HepG2 (cell line): ENCODE data around the gene PITHD1. TPM values are rescaled to one million over a fixed set of nuclear protein-coding genes. Genes with fewer than 3 reads are reported as not detected.
A peak's percentile ranks its signal among the peaks of the same experiment; 100 is the strongest.

Experiments used
- CC2D1A ChIP-seq: sonication (generic); formaldehyde crosslinking; IDR thresholded peaks from 2 replicates; pipeline ENCODE4 v1.8.1; 2023; ENCODE audit warnings: mild to moderate bottlenecking, missing genetic modification reagents
- CTCF ChIP-seq: sonication (generic); formaldehyde crosslinking; IDR thresholded peaks from 2 replicates; pipeline ENCODE4 v1.5.0; 2020; ENCODE audit warnings: mild to moderate bottlenecking, missing genetic modification reagents, moderate library complexity
- GMEB1 ChIP-seq: sonication (generic); formaldehyde crosslinking; IDR thresholded peaks from 2 replicates; pipeline ENCODE4 v1.5.1; 2020; ENCODE audit warnings: missing genetic modification reagents, mild to moderate bottlenecking, borderline replicate concordance
- JUNB ChIP-seq: sonication (generic); formaldehyde crosslinking; IDR thresholded peaks from 2 replicates; pipeline ENCODE4 v1.8.0; 2022; ENCODE audit warnings: missing genetic modification reagents, mild to moderate bottlenecking, borderline replicate concordance
- MAFF ChIP-seq: IDR thresholded peaks from 2 replicates; pipeline ENCODE4 v1.6.1; 2011; ENCODE audit warnings: low read depth, low read length, improper control_type of control experiment
- MED1 ChIP-seq: sonication (generic); formaldehyde crosslinking; IDR thresholded peaks from 2 replicates; pipeline ENCODE4 v1.4.0; 2020; ENCODE audit warnings: missing genetic modification reagents
- MTF2 ChIP-seq: sonication (generic); formaldehyde crosslinking; IDR thresholded peaks from 2 replicates; pipeline ENCODE4 v1.5.0; 2020; ENCODE audit warnings: missing genetic modification reagents, borderline replicate concordance
- MXI1 ChIP-seq: IDR thresholded peaks from 3 replicates; pipeline ENCODE4 v1.6.1; 2012; ENCODE audit warnings: low read depth, low read length, inconsistent platforms, borderline replicate concordance
- NR1H2 ChIP-seq: sonication (generic); formaldehyde crosslinking; IDR thresholded peaks from 2 replicates; pipeline ENCODE4 v1.8.1; 2022; ENCODE audit warnings: low read depth, missing genetic modification reagents, borderline replicate concordance
- PHF20 ChIP-seq: sonication (generic); formaldehyde crosslinking; IDR thresholded peaks from 2 replicates; pipeline ENCODE4 v1.5.0; 2020; ENCODE audit warnings: mild to moderate bottlenecking, missing genetic modification reagents
- SMAD3 ChIP-seq: sonication (generic); formaldehyde crosslinking; IDR thresholded peaks from 2 replicates; pipeline ENCODE4 v1.4.0; 2020; ENCODE audit warnings: missing genetic modification reagents
- THAP11 ChIP-seq: IDR thresholded peaks from 2 replicates; pipeline ENCODE4 v1.6.1; 2016; ENCODE audit warnings: missing biosample characterization, missing genetic modification reagents
- ZBTB7B ChIP-seq: sonication (generic); formaldehyde crosslinking; IDR thresholded peaks from 2 replicates; pipeline ENCODE4 v1.4.0; 2020; ENCODE audit warnings: missing genetic modification reagents
- ZFYVE20 ChIP-seq: sonication (generic); formaldehyde crosslinking; IDR thresholded peaks from 2 replicates; pipeline ENCODE4 v1.8.0; 2023; ENCODE audit warnings: low read depth, mild to moderate bottlenecking, moderate library complexity, missing genetic modification reagents, borderline replicate concordance
- ZNF567 ChIP-seq: sonication (generic); formaldehyde crosslinking; IDR thresholded peaks from 2 replicates; pipeline ENCODE4 v1.8.1; 2023; ENCODE audit warnings: mild to moderate bottlenecking, missing genetic modification reagents, borderline replicate concordance
- ZNF570 ChIP-seq: sonication (generic); formaldehyde crosslinking; IDR thresholded peaks from 2 replicates; pipeline ENCODE4 v1.4.0; 2020; ENCODE audit warnings: mild to moderate bottlenecking, missing genetic modification reagents, borderline replicate concordance
- ZNF670 ChIP-seq: sonication (generic); formaldehyde crosslinking; IDR thresholded peaks from 2 replicates; pipeline ENCODE4 v1.8.0; 2022; ENCODE audit warnings: mild to moderate bottlenecking, missing genetic modification reagents, borderline replicate concordance
- polyA plus RNA-seq, 8 experiments: library from polyadenylated mRNA; depleted of rRNA in 3 of 8; stranded (reverse) in 7 of 8; unstranded in 1 of 8; fragments of >200 nt; fragmentation: Illumina TruSeq in 4 of 8; extraction: Trizol in 4 of 8; gene quantifications; 2 replicates each; pipeline versions ENCODE4 v1.2.1 to v1.2.3, GENCODE V29; 2011 to 2016; ENCODE audit warnings: low read depth in 4 of 8, missing spikeins in 1 of 8, mixed read lengths in 1 of 8; ENCODE audit not compliant: insufficient read depth in 1 of 8
- total RNA-seq, 5 experiments: library from RNA; depleted of rRNA; stranded (reverse); fragments of >200 nt; fragmentation: Illumina TruSeq; extraction: Trizol; gene quantifications; 2 replicates each; pipeline ENCODE4 v1.2.3, GENCODE V29; 2016; ENCODE audit warnings: low read depth in 1 of 5
- TF ChIP-seq, protein P1 (sequence below): sonication (generic); formaldehyde crosslinking; IDR thresholded peaks from 2 replicates; pipeline ENCODE4 v1.4.0; 2020; ENCODE audit warnings: mild to moderate bottlenecking, missing genetic modification reagents

The PITHD1 gene
- total and polyA plus RNA-seq, 2 of the 13 experiments (the other 11 are each of a cell fraction or from before 2014, with no cell fraction given), result 28.0 to 37.3 TPM

- TF ChIP-seq, protein P1, sequence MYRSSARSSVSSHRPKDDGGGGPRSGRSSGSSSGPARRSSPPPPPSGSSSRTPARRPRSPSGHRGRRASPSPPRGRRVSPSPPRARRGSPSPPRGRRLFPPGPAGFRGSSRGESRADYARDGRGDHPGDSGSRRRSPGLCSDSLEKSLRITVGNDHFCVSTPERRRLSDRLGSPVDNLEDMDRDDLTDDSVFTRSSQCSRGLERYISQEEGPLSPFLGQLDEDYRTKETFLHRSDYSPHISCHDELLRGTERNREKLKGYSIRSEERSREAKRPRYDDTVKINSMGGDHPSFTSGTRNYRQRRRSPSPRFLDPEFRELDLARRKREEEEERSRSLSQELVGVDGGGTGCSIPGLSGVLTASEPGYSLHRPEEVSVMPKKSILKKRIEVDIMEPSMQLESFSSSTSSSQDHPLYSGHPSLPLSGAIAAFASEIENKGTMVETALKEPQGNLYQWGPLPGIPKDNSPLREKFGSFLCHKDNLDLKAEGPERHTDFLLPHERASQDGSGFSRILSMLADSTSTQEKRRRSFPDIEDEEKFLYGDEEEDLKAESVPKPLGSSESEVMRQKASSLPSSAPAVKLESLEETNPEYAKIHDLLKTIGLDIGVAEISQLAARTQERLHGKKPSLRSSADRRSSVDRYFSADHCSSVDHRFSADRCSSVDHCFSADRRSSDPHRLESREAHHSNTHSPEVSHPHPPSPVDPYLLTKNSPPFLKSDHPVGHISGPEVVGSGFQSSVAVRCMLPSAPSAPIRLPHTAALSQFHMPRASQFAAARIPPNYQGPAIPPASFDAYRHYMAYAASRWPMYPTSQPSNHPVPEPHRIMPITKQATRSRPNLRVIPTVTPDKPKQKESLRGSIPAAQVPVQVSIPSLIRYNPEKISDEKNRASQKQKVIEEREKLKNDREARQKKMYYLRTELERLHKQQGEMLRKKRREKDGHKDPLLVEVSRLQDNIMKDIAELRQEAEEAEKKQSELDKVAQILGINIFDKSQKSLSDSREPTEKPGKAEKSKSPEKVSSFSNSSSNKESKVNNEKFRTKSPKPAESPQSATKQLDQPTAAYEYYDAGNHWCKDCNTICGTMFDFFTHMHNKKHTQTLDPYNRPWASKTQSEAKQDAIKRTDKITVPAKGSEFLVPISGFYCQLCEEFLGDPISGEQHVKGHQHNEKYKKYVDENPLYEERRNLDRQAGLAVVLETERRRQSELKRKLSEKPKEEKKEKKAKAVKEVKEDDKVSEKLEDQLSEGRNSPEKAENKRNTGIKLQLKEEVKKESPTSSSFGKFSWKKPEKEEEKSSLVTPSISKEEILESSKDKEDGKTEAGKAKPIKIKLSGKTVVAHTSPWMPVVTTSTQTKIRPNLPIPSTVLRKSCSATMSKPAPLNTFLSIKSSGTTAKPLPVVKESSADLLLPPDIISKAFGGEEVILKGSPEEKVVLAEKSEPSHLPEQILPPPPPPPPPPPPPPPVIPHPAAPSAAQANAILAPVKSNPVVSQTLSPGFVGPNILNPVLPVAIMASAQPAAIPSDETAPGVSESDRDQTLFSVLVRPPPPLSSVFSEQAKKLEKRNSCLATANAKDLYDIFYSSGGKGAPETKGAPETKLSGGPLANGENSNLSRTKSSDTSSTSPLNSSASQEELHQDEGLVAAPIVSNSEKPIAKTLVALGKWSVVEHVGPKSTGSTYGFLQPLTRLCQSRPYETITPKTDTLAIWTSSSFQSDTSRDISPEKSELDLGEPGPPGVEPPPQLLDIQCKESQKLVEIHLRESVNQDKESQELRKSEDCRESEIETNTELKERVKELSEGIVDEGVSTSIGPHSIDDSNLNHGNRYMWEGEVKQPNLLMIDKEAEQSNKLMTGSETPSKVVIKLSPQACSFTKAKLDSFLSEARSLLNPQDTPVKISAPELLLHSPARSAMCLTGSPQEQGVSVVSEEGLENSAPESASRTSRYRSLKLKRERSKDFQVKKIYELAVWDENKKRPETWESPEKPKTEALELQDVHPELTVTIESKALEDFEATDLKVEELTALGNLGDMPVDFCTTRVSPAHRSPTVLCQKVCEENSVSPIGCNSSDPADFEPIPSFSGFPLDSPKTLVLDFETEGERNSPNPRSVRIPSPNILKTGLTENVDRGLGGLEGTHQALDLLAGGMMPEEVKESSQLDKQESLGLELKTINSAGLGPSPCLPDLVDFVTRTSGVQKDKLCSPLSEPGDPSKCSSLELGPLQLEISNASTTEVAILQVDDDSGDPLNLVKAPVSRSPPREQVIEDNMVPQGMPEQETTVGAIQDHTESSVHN (CRISPR knock-in tag), result no peak
- TF ChIP-seq CTCF (CRISPR knock-in tag), result no peak
- no peak for TF ChIP-seq MAFF
- no peak for TF ChIP-seq SMAD3
- TF ChIP-seq PHF20, result peak; percentile 26
- no peak for TF ChIP-seq ZNF567 (CRISPR knock-in tag)
- TF ChIP-seq MTF2 (CRISPR knock-in tag), result peak; percentile 83; the same call in 1 of the 2 replicates
- TF ChIP-seq ZFYVE20 (CRISPR knock-in tag), result no peak
- TF ChIP-seq MXI1, result peak; percentile 75; the same call in 1 of the 3 replicates
- TF ChIP-seq ZBTB7B (CRISPR knock-in tag), result no peak; the same call in 1 of the 2 replicates
- no peak for TF ChIP-seq ZNF570 (CRISPR knock-in tag)
- peak; percentile 32 for TF ChIP-seq MED1 (CRISPR knock-in tag)
- no peak for TF ChIP-seq ZNF670 (CRISPR knock-in tag)
- TF ChIP-seq CC2D1A, result no peak
- peak; percentile 52; the same call in 1 of the 2 replicates for TF ChIP-seq THAP11 (CRISPR knock-in tag)
- TF ChIP-seq GMEB1, result 0 out of 2 replicates have a peak, but pooled peaks have one; percentile 26
- TF ChIP-seq NR1H2 (CRISPR knock-in tag), result no peak
- TF ChIP-seq JUNB (CRISPR knock-in tag), result no peak
These were observed 21.6 kb downstream of the PITHD1 start (continued) for GRCh38 chr1:23799570-23800399.
